Spinal cord (tissue), 10 donors: ENCODE measurements around the gene OR14A16. TPM values are rescaled to one million over a fixed set of nuclear protein-coding genes. Genes with fewer than 3 reads are reported as not detected.

ENCODE experiments used
- DNase-seq, 6 donors: peaks; one replicate each; pipeline versions ENCODE4 v3.0.0 to v3.0.0-alpha.2; 2013 to 2015; ENCODE audit warnings: low spot score in 6 of 6, low read depth in 4 of 6
- H3K27ac ChIP-seq: one replicate; pipeline ENCODE4 v1.5.1; 2013; ENCODE audit warnings: low read depth, low read length, control low read depth
- H3K27me3 ChIP-seq: one replicate; pipeline ENCODE4 v1.6.1; 2013; ENCODE audit warnings: low read length; ENCODE audit not compliant: control insufficient read depth, insufficient read depth
- H3K36me3 ChIP-seq: one replicate; pipeline ENCODE4 v1.6.1; 2013; ENCODE audit warnings: low read length; ENCODE audit not compliant: control insufficient read depth, insufficient read depth
- H3K4me1 ChIP-seq: one replicate; pipeline ENCODE4 v1.6.1; 2013; ENCODE audit warnings: low read length; ENCODE audit not compliant: control insufficient read depth, insufficient read depth
- H3K4me3 ChIP-seq: one replicate; pipeline ENCODE4 v1.5.1; 2013; ENCODE audit warnings: low read depth, low read length, control low read depth
- H3K9me3 ChIP-seq: one replicate; pipeline ENCODE4 v1.6.1; 2013; ENCODE audit warnings: low read length; ENCODE audit not compliant: control insufficient read depth, insufficient read depth
- WGBS: methylation state at CpG from one replicate; pipeline ENCODE4 v1.1.5; 2013; ENCODE audit warnings: missing lambda C conversion rate; ENCODE audit not compliant: insufficient coverage; 5-methylcytosine and 5-hydroxymethylcytosine counted together
- polyA plus RNA-seq, 2 donors: library from polyadenylated mRNA; unstranded; fragments of 120-200 nt; gene quantifications; one replicate each; pipeline ENCODE4 v1.2.1, GENCODE V29; 2013; ENCODE audit not compliant: insufficient read length in 2 of 2
- total RNA-seq, 2 donors: library from RNA; depleted of rRNA in 1 of 2; stranded (reverse); fragments of 120-200 nt in 1 of 2; fragments of >200 nt in 1 of 2; gene quantifications; one replicate each; pipeline versions ENCODE4 v1.2.3 to v1.2.4, GENCODE V29; 2013 to 2014
- donor health status: healthy.

Gene OR14A16
- total and polyA plus RNA-seq, 4 donors = not detected

DNA sequence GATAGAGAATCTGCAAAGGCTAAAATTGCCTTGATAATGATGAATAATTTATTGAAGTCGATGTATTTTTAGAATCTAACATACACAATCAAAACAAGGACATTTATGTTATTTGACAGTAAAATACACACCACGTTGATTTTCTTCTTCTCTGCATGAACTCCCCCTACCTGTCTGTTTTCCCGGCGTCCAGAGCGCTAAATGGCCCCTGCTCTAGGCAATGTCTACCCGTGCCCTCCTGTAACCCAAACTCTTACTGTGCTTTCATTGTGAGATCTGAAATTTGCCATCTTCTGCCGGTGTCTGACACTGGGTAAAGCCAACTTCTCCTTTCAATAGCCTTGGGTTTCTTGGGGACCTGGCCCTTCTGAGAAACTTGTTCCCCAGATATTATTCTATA, 24.4 kb upstream of the OR14A16 start:
- no peak overlapping the region for H3K27ac ChIP-seq
- no peak for DNase-seq
- WGBS = 93% methylated on average over 5 of the region's 7 CpGs
- H3K4me1 ChIP-seq = no peaks in the 10 kb centered on the region
- no peaks in the 10 kb centered on the region for H3K9me3 ChIP-seq
- no peak overlapping the region for H3K4me3 ChIP-seq
- no peaks in the 10 kb centered on the region for H3K36me3 ChIP-seq
- H3K27me3 ChIP-seq = no peaks in the 10 kb centered on the region

DNA sequence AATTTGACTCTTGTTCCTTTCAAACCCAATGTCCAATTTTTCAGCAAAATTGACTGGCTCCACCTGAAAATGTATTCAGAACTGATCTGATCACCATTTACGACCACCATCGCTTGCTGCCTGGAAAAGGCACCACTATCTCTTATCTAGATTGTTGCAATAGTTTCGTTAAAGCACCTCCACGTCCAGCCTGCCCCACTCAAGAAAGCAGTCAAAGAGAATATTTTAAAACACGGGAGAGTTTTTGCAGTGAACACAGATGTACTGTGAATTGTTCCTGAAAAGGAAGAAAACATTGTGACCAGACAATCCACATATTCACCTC, 21.7 kb upstream of the OR14A16 start:
- Histone ChIP-seq H3K4me1 (no peaks in the 10 kb centered on the region), H3K4me3 (no peak overlapping the region), H3K36me3 (no peaks in the 10 kb centered on the region), H3K27ac (no peak overlapping the region), H3K27me3 (no peaks in the 10 kb centered on the region), H3K9me3 (no peaks in the 10 kb centered on the region)
- DNase-seq = no peak
- WGBS = 100% methylated on average over 1 of the region's 5 CpGs

DNA sequence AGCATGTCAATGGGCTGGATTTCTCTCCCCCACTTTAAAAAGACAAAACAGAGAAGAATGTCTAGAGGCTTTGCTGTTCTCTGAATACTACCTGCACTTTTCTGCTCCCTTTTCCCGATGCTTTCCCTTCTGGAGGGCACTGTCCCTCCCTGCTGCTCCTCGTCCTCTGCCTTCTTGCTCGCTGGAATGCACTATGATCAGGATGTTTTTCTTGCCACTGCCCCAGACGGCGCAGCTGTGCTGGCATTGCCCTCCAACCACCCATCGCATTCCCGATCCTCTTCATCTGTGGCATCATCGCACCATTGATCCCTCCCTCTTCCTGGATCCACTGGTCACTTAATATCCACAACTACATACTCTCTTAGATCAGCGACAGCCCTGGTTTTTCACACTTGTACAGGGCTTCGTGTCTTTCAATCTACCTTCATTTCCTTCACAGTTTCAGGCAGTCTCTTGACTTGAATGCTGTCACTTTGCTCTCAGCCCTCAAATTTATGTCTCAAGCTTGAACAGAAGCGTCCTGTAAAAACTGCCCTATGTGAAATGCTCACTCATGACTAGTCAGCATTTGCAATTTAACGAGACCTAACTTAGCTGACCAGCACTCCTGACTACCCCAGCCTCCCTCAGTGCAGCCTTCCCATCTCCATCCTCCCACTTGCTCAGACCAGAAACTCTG, 21.2 kb upstream of the OR14A16 start:
- Histone ChIP-seq H3K36me3 (no peaks in the 10 kb centered on the region), H3K4me3 (no peak overlapping the region), H3K9me3 (no peaks in the 10 kb centered on the region), H3K27ac (no peak overlapping the region), H3K27me3 (no peaks in the 10 kb centered on the region), H3K4me1 (no peaks in the 10 kb centered on the region)
- WGBS = 77% methylated on average over 12 of the region's 12 CpGs
- DNase-seq = no peak

GRCh38 chr1:247843411-247843810, 19.5 kb upstream of the OR14A16 start:
- H3K4me1 ChIP-seq = no peaks in the 10 kb centered on the region
- H3K4me3 ChIP-seq = no peak overlapping the region
- H3K27me3 ChIP-seq = no peaks in the 10 kb centered on the region
- WGBS = 83% methylated on average over 1 of the region's 2 CpGs
- no peaks in the 10 kb centered on the region for H3K9me3 ChIP-seq
- no peak overlapping the region for H3K27ac ChIP-seq
- DNase-seq = no peak
- no peaks in the 10 kb centered on the region for H3K36me3 ChIP-seq

- no CpG with 5 or more reads among the region's 2 CpGs for WGBS
These were observed 17.9 kb upstream of the OR14A16 start, which contains the start of gene OR11L1 for GRCh38 chr1:247841796-247842195. TSS of gene OR11L1 (minus strand) at chr1:247841896. CDS start at chr1:247841896, 0 bp downstream.

GRCh38 chr1:247840818-247841217, 16.9 kb upstream of the OR14A16 start:
- no peaks in the 10 kb centered on the region for H3K36me3 ChIP-seq
- no peak overlapping the region for H3K27ac ChIP-seq
- no peaks in the 10 kb centered on the region for H3K4me1 ChIP-seq
- DNase-seq = no peak
- H3K4me3 ChIP-seq = no peak overlapping the region
- 97% methylated on average over 2 of the region's 2 CpGs for WGBS
- H3K9me3 ChIP-seq = no peaks in the 10 kb centered on the region
- H3K27me3 ChIP-seq = no peaks in the 10 kb centered on the region

More at GRCh38 chr1:247841796-247842195, 17.9 kb upstream of the OR14A16 start, which contains the start of gene OR11L1:
- Histone ChIP-seq H3K27ac (no peak within 1 kb of the TSS), H3K9me3 (no peaks in the 10 kb centered on the region), H3K4me1 (no peaks in the 10 kb centered on the region), H3K27me3 (no peaks in the 10 kb centered on the region), H3K4me3 (no peak within 1 kb of the TSS), H3K36me3 (no peaks in the 10 kb centered on the region)
- DNase-seq = no peak

GRCh38 chr1:247833601-247834000, 9.7 kb upstream of the OR14A16 start:
- Histone ChIP-seq H3K27ac (no peak overlapping the region), H3K4me1 (no peaks in the 10 kb centered on the region), H3K27me3 (no peaks in the 10 kb centered on the region), H3K9me3 (no peaks in the 10 kb centered on the region), H3K36me3 (no peaks in the 10 kb centered on the region), H3K4me3 (no peak overlapping the region)
- WGBS = 73% methylated on average over 6 of the region's 6 CpGs
- no peak for DNase-seq

DNA sequence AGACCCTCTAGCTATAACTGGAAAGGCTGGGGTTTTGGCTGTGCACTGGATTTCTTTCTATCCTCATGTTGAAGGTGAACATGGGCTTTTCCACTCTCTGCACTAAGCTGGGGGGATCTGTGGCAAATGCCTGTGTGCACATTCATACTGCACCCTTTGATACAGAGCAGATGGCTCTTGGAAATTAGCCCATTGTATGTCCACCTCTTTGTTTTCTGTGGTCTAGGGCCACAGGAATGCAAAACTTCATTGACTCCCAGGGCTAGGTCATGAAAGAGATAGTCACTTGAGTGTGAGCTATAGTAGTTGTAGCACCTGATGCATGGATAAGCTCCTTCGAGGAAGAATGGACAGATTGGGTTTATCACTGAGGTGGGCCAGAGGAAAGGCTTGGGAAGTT, 5.7 kb upstream of the OR14A16 start:
- H3K4me3 ChIP-seq = no peak overlapping the region
- H3K4me1 ChIP-seq = no peaks in the 10 kb centered on the region
- no peaks in the 10 kb centered on the region for H3K36me3 ChIP-seq
- no peaks in the 10 kb centered on the region for H3K9me3 ChIP-seq
- H3K27ac ChIP-seq = no peak overlapping the region
- H3K27me3 ChIP-seq = no peaks in the 10 kb centered on the region
- 0% methylated on average over 1 of the region's 1 CpG for WGBS
- no peak for DNase-seq

GRCh38 chr1:247825362-247825761, 1.4 kb upstream of the OR14A16 start:
- Histone ChIP-seq H3K9me3 (no peaks in the 10 kb centered on the region), H3K27ac (no peak overlapping the region), H3K36me3 (no peaks in the 10 kb centered on the region), H3K4me1 (no peaks in the 10 kb centered on the region), H3K4me3 (no peak overlapping the region), H3K27me3 (no peaks in the 10 kb centered on the region)
- DNase-seq = no peak
- no CpG with 5 or more reads among the region's 13 CpGs for WGBS

DNA sequence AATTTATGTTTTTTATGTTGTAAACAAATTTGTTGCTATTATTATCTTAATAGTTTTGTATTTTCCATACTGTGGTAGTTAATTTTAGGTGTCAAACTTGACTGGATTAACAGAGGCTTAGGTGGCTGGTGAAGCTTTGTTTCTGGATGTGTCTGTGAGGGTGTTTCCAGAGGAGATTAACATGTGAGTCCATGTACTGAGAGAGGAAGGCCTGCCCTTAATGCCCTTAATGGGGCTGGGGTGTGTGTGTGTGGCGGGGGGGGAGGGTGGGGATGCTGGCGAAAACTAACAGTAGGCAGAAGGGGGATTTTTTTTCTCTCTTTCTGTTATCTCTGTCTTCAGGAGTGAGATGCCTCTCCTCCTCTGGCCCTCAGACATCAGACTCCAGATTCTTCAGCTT, 1.9 kb downstream of the OR14A16 start:
- no CpG with 5 or more reads among the region's 2 CpGs for WGBS
- H3K27me3 ChIP-seq = no peaks in the 10 kb centered on the region
- H3K4me1 ChIP-seq = no peaks in the 10 kb centered on the region
- H3K27ac ChIP-seq = no peak overlapping the region
- no peaks in the 10 kb centered on the region for H3K36me3 ChIP-seq
- H3K4me3 ChIP-seq = no peak overlapping the region
- H3K9me3 ChIP-seq = no peaks in the 10 kb centered on the region
- no peak for DNase-seq
